ENCODE results near the gene ISY1. TPM values are rescaled to one million over a fixed set of nuclear protein-coding genes. Genes with fewer than 3 reads are reported as not detected.
A peak's percentile ranks its signal among the peaks of the same experiment; 100 is the strongest.
"Not testable (repeated sequence)": the region's sequence is repeated elsewhere in the genome, so short reads cannot be mapped to it uniquely, and the experiment has no call there.

The ISY1 gene
- total RNA-seq, 4 donors from 2014 or later = 6.0 to 26.3 (median 19.6) TPM

- Histone ChIP-seq H3K27me3 (no peaks in the 10 kb centered on the region), H3K4me1 (no peaks in the 10 kb centered on the region), H3K9me3 (no peaks in the 10 kb centered on the region), H3K27ac (no peak overlapping the region), H3K4me3 (no peak overlapping the region), H3K36me3 (peaks cover 0 to 14% (median 0%) of the 10 kb centered on the region in 3 donors)
- WGBS, 2 donors = 32 to 50% methylated on average over 1 of the region's 1 CpG
- TF ChIP-seq CTCF (IDR thresholded peaks at IDR 0.05) (no peak), POLR2A (IDR thresholded peaks at IDR 0.05) (no peak)
- no peak for DNase-seq
- intact Hi-C loops (cut with DNase I) = no loop called here
Observed at GRCh38 chr3:129100274-129100673, 60.6 kb downstream of the ISY1 start.

- intact Hi-C loops (cut with DNase I) = no loop called here
- Histone ChIP-seq H3K27me3 (no peaks in the 10 kb centered on the region), H3K4me3 (no peak overlapping the region), H3K27ac (no peak overlapping the region), H3K36me3 (peaks cover 0 to 47% (median 6%) of the 10 kb centered on the region in 3 donors), H3K9me3 (no peaks in the 10 kb centered on the region), H3K4me1 (no peaks in the 10 kb centered on the region)
- TF ChIP-seq CTCF (IDR thresholded peaks at IDR 0.05) = no peak
- TF ChIP-seq POLR2A (IDR thresholded peaks at IDR 0.05) = no peak
- 96% methylated on average over 5 of the region's 10 CpGs; no CpG with 5 or more reads in 1 of the 2 donors for WGBS, 2 donors
- no peak for DNase-seq
Observed at GRCh38 chr3:129095285-129095684, 65.6 kb downstream of the ISY1 start.

GRCh38 chr3:129088312-129088711 is 72.6 kb downstream of the ISY1 start:
- H3K4me3 ChIP-seq; H3K27me3 ChIP-seq; H3K9me3 ChIP-seq; DNase-seq; intact Hi-C loops (cut with DNase I); H3K27ac ChIP-seq: not testable (repeated sequence)
- no CpG with 5 or more reads among the region's 6 CpGs for WGBS, 2 donors
- Histone ChIP-seq H3K4me1 (peaks cover 0 to 11% (median 9%) of the 10 kb centered on the region in 3 donors), H3K36me3 (peaks cover 0 to 25% (median 6%) of the 10 kb centered on the region in 3 donors)

- Histone ChIP-seq H3K27ac (peak overlapping the region in 3 of 4 donors; percentile 55 to 82 (median 67)), H3K36me3 (peaks cover 0 to 21% (median 6%) of the 10 kb centered on the region in 3 donors), H3K4me1 (peaks cover 0 to 11% (median 9%) of the 10 kb centered on the region in 3 donors)
- H3K27me3 ChIP-seq; DNase-seq; H3K9me3 ChIP-seq; intact Hi-C loops (cut with DNase I); H3K4me3 ChIP-seq: not testable (repeated sequence)
- no CpG with 5 or more reads among the region's 9 CpGs for WGBS, 2 donors
Observed at GRCh38 chr3:129087904-129088303, 73.0 kb downstream of the ISY1 start.

- no peak for DNase-seq
- 34 to 59% methylated on average over 2 to 4 of the region's 8 CpGs for WGBS, 2 donors
- intact Hi-C loops (cut with DNase I) = no loop called here
- no peaks in the 10 kb centered on the region for H3K27me3 ChIP-seq
- TF ChIP-seq CTCF (IDR thresholded peaks at IDR 0.05) (no peak), POLR2A (IDR thresholded peaks at IDR 0.05) (no peak)
- H3K27ac ChIP-seq = peak overlapping the region; percentile 40 to 85 (median 82)
- H3K9me3 ChIP-seq = no peaks in the 10 kb centered on the region
- H3K4me1 ChIP-seq = peaks cover 0 to 11% (median 9%) of the 10 kb centered on the region in 3 donors
- no peak overlapping the region for H3K4me3 ChIP-seq
- H3K36me3 ChIP-seq = peaks cover 0 to 14% (median 6%) of the 10 kb centered on the region in 3 donors
Observed at GRCh38 chr3:129087138-129087702, 73.6 kb downstream of the ISY1 start.

- no peaks in the 10 kb centered on the region for H3K36me3 ChIP-seq
- WGBS, 2 donors = 93 to 100% methylated on average over 1 to 2 of the region's 4 CpGs
- no peaks in the 10 kb centered on the region for H3K9me3 ChIP-seq
- intact Hi-C loops (cut with DNase I) = no loop called here
- H3K4me3 ChIP-seq = no peak overlapping the region
- no peak overlapping the region for H3K27ac ChIP-seq
- no peaks in the 10 kb centered on the region for H3K27me3 ChIP-seq
- H3K4me1 ChIP-seq = peaks cover 0 to 11% (median 9%) of the 10 kb centered on the region in 3 donors
- TF ChIP-seq CTCF (IDR thresholded peaks at IDR 0.05) (no peak), POLR2A (IDR thresholded peaks at IDR 0.05) (no peak)
- DNase-seq = no peak
Observed at GRCh38 chr3:129085818-129086217, 75.0 kb downstream of the ISY1 start.

Measured in esophagus squamous epithelium (tissue), 5 donors.